Measurements from ENCODE around the gene RFX8. TPM values are rescaled to one million over a fixed set of nuclear protein-coding genes. Genes with fewer than 3 reads are reported as not detected.

Gene RFX8
- total RNA-seq, 4 donors from 2014 or later, result not detected

- TF ChIP-seq, protein P1, sequence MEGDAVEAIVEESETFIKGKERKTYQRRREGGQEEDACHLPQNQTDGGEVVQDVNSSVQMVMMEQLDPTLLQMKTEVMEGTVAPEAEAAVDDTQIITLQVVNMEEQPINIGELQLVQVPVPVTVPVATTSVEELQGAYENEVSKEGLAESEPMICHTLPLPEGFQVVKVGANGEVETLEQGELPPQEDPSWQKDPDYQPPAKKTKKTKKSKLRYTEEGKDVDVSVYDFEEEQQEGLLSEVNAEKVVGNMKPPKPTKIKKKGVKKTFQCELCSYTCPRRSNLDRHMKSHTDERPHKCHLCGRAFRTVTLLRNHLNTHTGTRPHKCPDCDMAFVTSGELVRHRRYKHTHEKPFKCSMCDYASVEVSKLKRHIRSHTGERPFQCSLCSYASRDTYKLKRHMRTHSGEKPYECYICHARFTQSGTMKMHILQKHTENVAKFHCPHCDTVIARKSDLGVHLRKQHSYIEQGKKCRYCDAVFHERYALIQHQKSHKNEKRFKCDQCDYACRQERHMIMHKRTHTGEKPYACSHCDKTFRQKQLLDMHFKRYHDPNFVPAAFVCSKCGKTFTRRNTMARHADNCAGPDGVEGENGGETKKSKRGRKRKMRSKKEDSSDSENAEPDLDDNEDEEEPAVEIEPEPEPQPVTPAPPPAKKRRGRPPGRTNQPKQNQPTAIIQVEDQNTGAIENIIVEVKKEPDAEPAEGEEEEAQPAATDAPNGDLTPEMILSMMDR (IDR thresholded peaks at IDR 0.05), result no peak
- no peak for TF ChIP-seq POLR2AphosphoS5 (IDR thresholded peaks at IDR 0.05)
- TF ChIP-seq EP300 (IDR thresholded peaks at IDR 0.05; ENCODE audit: low read depth), result no peak
- no peak for TF ChIP-seq POLR2A (IDR thresholded peaks at IDR 0.05)
- intact Hi-C loops (cut with DNase I; ENCODE audit: low total_unique reads), result no loop called here
- H3K27ac ChIP-seq, result no peak overlapping the region
- no peak overlapping the region for H3K4me3 ChIP-seq
- DNase-seq, result no peak
- no peaks in the 10 kb centered on the region for H3K27me3 ChIP-seq
- H3K4me1 ChIP-seq, result no peaks in the 10 kb centered on the region
- no peaks in the 10 kb centered on the region for H3K36me3 ChIP-seq
- in situ Hi-C loops (cut with MboI; ENCODE audit: low pct_ligation_motif_present in 1 of 4, low pct_unique_long_range_greater_than_20kb in 1 of 4, low sequenced_read_pairs in 3 of 4), result loop anchor here in 1 of 4 donors (10.0 kb wide), 1 partner anchor 496 kb away; no protein-coding TSS in a partner anchor
- H3K9me3 ChIP-seq, result no peaks in the 10 kb centered on the region
- WGBS, 2 donors (ENCODE audit: low coverage in 1 of 2), result 33 to 54% methylated on average over 1 of the region's 1 CpG
Observed at GRCh38 chr2:101348883-101349282, 126.0 kb downstream of the RFX8 start.

Other genes starting within 250 kb of the RFX8 start
- 10 to 100 TPM; 36.8 to 48.4 (median 37.6) TPM for gene CNOT11, start 222.2 kb downstream of the RFX8 start, total RNA-seq
- 100 to 1,000 TPM in 1 of 4 donors, 10 to 100 TPM in 3; 22.7 to 100 (median 54.6) TPM for gene RNF149, start 166.4 kb downstream of the RFX8 start, total RNA-seq
- under 1 TPM in 2 of 4 donors, not detected in 2; under 0.01 to 0.16 TPM for gene CREG2, start 87.6 kb downstream of the RFX8 start, total RNA-seq
- 10 to 100 TPM; 20.3 to 42.3 (median 29.6) TPM for gene MAP4K4, start 222.6 kb upstream of the RFX8 start, total RNA-seq

Data from transverse colon (tissue), 4 donors.